Gastroesophageal sphincter (tissue), 4 donors: ENCODE measurements around the gene IQGAP2. TPM values are rescaled to one million over a fixed set of nuclear protein-coding genes. Genes with fewer than 3 reads are reported as not detected.

Experiments
- ATAC-seq: fragments of 150-250 bp; one replicate; pipeline ENCODE4 v1.9.1; 2016; ENCODE audit warnings: mild to moderate bottlenecking, moderate library complexity
- H3K27ac ChIP-seq, 4 donors: fragments of 200-600 bp; sonication (generic) in 3 of 4; 1 replicate in 3 of 4; 2 replicates in 1 of 4; pipeline ENCODE4 v1.5.1; 2016 to 2019
- H3K27me3 ChIP-seq: fragments of 200-600 bp; sonication (generic); one replicate; pipeline ENCODE4 v1.5.1; 2019
- H3K36me3 ChIP-seq, 2 donors: fragments of 200-600 bp; sonication (generic); one replicate each; pipeline ENCODE4 v1.5.1; 2019; ENCODE audit warnings: control low read depth in 1 of 2
- H3K4me1 ChIP-seq, 3 donors: fragments of 200-600 bp; sonication (generic); 1 replicate in 2 of 3; 2 replicates in 1 of 3; pipeline ENCODE4 v1.5.1; 2016 to 2019; ENCODE audit warnings: control low read depth in 2 of 3
- H3K4me3 ChIP-seq, 2 donors: fragments of 200-600 bp; sonication (generic); one replicate each; pipeline ENCODE4 v1.5.1; 2019; ENCODE audit warnings: mild to moderate bottlenecking in 1 of 2, moderate library complexity in 1 of 2
- H3K9me3 ChIP-seq, 3 donors: fragments of 200-600 bp; sonication (generic); one replicate each; pipeline ENCODE4 v1.5.1; 2017 to 2019; ENCODE audit warnings: control low read depth in 2 of 3
- EP300 ChIP-seq: sonication (generic); formaldehyde crosslinking; IDR thresholded peaks from one replicate; pipeline ENCODE4 v1.6.1; 2017; ENCODE audit warnings: antibody characterized with exemption, mild to moderate bottlenecking
- POLR2A ChIP-seq, 2 donors: fragments of 450-650 bp; IDR thresholded peaks; one replicate each; pipeline ENCODE4 v1.6.1; 2017; ENCODE audit warnings: antibody characterized with exemption in 2 of 2, mild to moderate bottlenecking in 2 of 2, moderate library complexity in 1 of 2
- POLR2AphosphoS5 ChIP-seq: sonication (generic); formaldehyde crosslinking; IDR thresholded peaks from one replicate; pipeline ENCODE4 v1.6.1; 2017; ENCODE audit warnings: antibody characterized with exemption
- WGBS, 2 donors: methylation state at CpG; one replicate each; pipeline ENCODE4 v1.1.5; 2018; ENCODE audit warnings: low coverage in 1 of 2; 5-methylcytosine and 5-hydroxymethylcytosine counted together
- total RNA-seq, 4 donors: library from RNA; depleted of rRNA; stranded (reverse); fragments of >200 nt; gene quantifications; one replicate each; pipeline ENCODE4 v1.1.0, GENCODE V29; 2016
- TF ChIP-seq, protein P1 (sequence below), 4 experiments: fragments of 200-600 bp in 2 of 4; fragments of 450-650 bp in 2 of 4; sonication (generic) in 1 of 4; IDR thresholded peaks; one replicate each; pipeline ENCODE4 v1.5.1; 2017 to 2019; ENCODE audit warnings: antibody characterized with exemption in 4 of 4, mild to moderate bottlenecking in 2 of 4, moderate library complexity in 2 of 4

IQGAP2 gene
- total RNA-seq, 4 donors from 2014 or later, result 15.7 to 34.4 (median 25.8) TPM

DNA sequence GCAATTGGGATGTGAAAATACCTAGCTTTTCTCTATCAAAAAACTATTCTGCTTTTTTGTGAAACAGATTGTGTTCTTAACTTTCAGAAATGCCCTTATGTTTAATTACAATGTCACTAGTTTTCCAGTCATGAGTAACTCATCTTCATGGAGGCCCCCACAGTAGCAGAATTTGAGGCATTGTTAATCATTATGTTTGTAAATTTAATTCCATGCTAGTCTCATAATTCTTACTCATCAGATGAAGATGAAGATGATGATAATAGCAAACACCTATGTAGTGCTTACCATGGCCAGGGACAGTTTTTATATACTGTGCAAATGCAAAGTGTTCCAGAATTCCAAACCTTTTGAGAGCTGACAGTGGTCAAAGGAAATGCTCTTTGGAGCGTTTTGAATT lies 285.1 kb downstream of the IQGAP2 start:
- Histone ChIP-seq H3K4me3 (no peak overlapping the region), H3K9me3 (no peaks in the 10 kb centered on the region)
- WGBS, 2 donors, result 86 to 90% methylated on average over 1 of the region's 1 CpG

DNA sequence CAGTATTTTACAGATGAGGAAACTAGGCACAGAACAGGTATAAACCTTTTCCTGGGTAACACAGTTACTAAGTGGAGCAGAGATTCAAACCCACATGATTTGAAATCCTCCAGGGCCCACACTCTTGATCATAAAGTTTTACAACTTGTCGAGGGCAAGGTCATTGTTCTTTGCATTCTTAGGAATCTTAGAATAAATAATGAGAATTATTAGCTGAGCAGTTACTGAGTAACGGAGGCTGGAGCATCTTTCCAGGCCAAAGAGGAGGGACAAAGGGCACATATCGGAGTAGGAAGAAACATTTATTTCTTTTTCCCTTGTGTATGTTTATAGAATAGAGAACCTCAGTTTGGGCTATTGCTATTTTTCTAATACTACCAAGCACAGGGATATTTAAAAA lies 285.8 kb downstream of the IQGAP2 start:
- WGBS, 2 donors, result 40 to 92% methylated on average over 1 to 3 of the region's 3 CpGs
- ATAC-seq, result no peak
- no peak overlapping the region for H3K27ac ChIP-seq
- no peaks in the 10 kb centered on the region for H3K36me3 ChIP-seq
- H3K4me3 ChIP-seq, result no peak overlapping the region
- peaks cover 0 to 16% (median 3%) of the 10 kb centered on the region in 3 donors for H3K4me1 ChIP-seq
- TF ChIP-seq, protein P1, sequence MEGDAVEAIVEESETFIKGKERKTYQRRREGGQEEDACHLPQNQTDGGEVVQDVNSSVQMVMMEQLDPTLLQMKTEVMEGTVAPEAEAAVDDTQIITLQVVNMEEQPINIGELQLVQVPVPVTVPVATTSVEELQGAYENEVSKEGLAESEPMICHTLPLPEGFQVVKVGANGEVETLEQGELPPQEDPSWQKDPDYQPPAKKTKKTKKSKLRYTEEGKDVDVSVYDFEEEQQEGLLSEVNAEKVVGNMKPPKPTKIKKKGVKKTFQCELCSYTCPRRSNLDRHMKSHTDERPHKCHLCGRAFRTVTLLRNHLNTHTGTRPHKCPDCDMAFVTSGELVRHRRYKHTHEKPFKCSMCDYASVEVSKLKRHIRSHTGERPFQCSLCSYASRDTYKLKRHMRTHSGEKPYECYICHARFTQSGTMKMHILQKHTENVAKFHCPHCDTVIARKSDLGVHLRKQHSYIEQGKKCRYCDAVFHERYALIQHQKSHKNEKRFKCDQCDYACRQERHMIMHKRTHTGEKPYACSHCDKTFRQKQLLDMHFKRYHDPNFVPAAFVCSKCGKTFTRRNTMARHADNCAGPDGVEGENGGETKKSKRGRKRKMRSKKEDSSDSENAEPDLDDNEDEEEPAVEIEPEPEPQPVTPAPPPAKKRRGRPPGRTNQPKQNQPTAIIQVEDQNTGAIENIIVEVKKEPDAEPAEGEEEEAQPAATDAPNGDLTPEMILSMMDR (IDR thresholded peaks at IDR 0.05), result no peak
- no peak for TF ChIP-seq EP300
- no peak for TF ChIP-seq POLR2A (IDR thresholded peaks at IDR 0.05)
- no peak for TF ChIP-seq POLR2AphosphoS5
- no peaks in the 10 kb centered on the region for H3K27me3 ChIP-seq
- H3K9me3 ChIP-seq, result no peaks in the 10 kb centered on the region

More for the DNA sequence above, 285.1 kb downstream of the IQGAP2 start:
- no peak overlapping the region for H3K27ac ChIP-seq
- TF ChIP-seq, protein P1 (IDR thresholded peaks at IDR 0.05), result no peak
- TF ChIP-seq EP300, result no peak
- no peak for TF ChIP-seq POLR2AphosphoS5
- TF ChIP-seq POLR2A (IDR thresholded peaks at IDR 0.05), result no peak
- no peaks in the 10 kb centered on the region for H3K36me3 ChIP-seq
- H3K27me3 ChIP-seq, result no peaks in the 10 kb centered on the region
- no peak for ATAC-seq
- H3K4me1 ChIP-seq, result peaks cover 0 to 16% (median 3%) of the 10 kb centered on the region in 3 donors

DNA sequence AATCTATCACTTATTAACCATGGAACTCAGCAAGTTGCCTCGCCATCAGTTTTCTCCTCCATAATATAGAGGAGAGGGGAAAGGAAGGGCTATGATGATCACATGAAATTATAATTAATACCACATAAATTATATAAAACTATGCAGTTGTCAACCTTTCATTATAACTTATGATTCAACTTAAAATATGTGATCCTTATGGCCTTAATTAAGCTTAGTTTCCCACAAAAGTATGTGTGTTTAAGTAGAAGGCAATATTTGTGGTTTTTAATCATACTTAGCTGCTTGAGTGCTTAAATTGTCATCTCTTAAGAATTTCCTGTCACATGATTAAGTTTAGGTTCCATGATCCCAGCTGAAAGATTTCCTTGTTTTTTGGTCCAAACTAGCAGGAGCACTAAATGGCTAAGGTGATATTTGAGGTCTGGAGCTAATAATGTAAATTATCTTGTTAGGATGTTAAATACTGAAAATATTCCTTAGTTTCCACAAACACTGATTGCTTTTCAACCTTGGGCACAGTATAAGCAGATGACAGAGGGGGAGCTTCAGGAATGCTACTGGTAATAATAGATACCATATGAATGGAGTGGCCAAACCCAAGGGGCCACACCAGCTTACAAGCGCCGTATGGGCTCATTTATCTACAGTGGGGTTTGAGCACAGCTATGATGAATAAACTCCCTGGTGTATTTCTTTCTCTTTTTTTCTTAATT lies 286.4 kb downstream of the IQGAP2 start:
- Histone ChIP-seq H3K27ac (no peak overlapping the region), H3K27me3 (no peaks in the 10 kb centered on the region), H3K36me3 (no peaks in the 10 kb centered on the region), H3K9me3 (no peaks in the 10 kb centered on the region), H3K4me1 (peaks cover 0 to 16% (median 3%) of the 10 kb centered on the region in 3 donors), H3K4me3 (no peak overlapping the region)
- 72 to 86% methylated on average over 3 of the region's 3 CpGs for WGBS, 2 donors
- TF ChIP-seq, protein P1 (IDR thresholded peaks at IDR 0.05), result no peak
- no peak for TF ChIP-seq POLR2A (IDR thresholded peaks at IDR 0.05)
- no peak for TF ChIP-seq EP300
- no peak for TF ChIP-seq POLR2AphosphoS5
- ATAC-seq, result no peak

DNA sequence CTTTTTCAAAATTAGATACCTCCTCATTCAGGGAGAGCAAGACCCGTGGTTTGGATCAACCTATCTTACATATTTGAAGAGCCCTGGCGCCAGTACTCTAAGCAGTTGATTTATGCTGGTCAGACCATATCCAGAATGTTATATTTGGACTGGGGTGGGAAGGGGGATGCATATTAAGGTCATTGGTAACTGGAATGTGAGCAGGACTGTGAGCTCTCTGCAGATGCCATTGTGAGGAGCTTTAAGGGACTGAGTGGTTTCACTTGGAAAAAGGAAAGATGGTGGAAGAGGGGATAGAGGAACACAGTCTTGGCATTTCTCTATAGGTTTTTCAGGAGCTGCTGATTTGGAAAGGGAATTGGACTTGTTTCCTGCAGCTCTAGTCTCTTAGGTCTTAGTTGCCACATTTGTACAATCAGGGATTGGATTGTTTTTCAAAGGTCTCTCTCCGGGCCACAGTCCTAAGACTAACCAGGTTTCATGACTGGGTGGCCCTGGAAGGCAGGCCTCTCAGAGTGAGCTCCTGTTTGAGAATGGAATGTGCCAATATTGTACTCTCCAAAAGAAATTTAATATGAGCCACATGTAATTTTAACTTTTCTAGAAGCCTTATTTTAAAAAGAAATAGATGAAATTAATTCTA lies 287.1 kb downstream of the IQGAP2 start:
- H3K4me3 ChIP-seq, result no peak overlapping the region
- TF ChIP-seq POLR2AphosphoS5, result no peak
- no peaks in the 10 kb centered on the region for H3K36me3 ChIP-seq
- no peaks in the 10 kb centered on the region for H3K27me3 ChIP-seq
- peaks cover 0 to 16% (median 3%) of the 10 kb centered on the region in 3 donors for H3K4me1 ChIP-seq
- no peak for ATAC-seq
- no peak overlapping the region for H3K27ac ChIP-seq
- no peaks in the 10 kb centered on the region for H3K9me3 ChIP-seq
- 86 to 87% methylated on average over 1 to 2 of the region's 3 CpGs for WGBS, 2 donors

DNA sequence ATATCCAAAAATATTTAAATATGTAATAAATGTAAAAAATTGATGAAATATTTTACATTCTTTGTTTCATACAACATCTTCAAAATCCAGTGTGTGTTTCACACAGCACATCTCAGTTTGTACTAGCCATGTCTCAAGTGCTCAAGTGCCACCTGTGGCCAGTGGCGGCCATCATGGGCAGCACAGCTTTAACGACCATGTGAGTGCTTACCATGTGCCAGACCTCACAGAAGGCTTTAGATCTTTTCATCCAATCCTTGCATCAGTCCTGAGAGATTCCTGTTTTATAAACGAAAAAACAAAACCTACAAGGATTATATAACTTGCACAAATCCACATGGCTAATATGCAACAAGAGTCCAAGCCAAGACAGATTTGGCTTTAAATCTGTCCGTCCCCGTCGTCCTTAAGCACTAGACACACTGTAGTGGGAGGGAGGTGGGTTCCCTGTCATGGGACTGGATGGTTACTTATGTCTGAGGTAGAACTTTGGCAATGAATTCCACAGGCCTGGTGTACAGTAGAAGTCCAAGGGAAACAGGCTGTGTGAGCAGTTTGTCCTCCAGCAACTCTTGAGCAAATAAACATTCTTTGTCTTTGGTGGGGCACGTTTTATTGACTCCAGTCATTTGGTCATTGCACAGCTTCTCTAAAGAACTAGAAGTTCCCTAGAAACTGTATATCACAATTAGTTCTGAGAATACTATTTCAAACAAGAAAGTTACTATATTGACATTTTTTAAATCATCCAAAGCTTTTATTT lies 287.8 kb downstream of the IQGAP2 start:
- ATAC-seq, result peak; percentile 57
- H3K36me3 ChIP-seq, result no peaks in the 10 kb centered on the region
- peak overlapping the region in 3 of 4 donors; percentile 32 to 50 (median 43) for H3K27ac ChIP-seq
- peaks cover 0 to 16% (median 3%) of the 10 kb centered on the region in 3 donors for H3K4me1 ChIP-seq
- no peaks in the 10 kb centered on the region for H3K27me3 ChIP-seq
- H3K9me3 ChIP-seq, result no peaks in the 10 kb centered on the region
- WGBS, 2 donors, result 52 to 63% methylated on average over 6 to 7 of the region's 7 CpGs
- H3K4me3 ChIP-seq, result no peak overlapping the region
- TF ChIP-seq POLR2AphosphoS5, result no peak
- TF ChIP-seq POLR2A (IDR thresholded peaks at IDR 0.05), result no peak
- TF ChIP-seq EP300, result no peak
- TF ChIP-seq, protein P1 (IDR thresholded peaks at IDR 0.05), result no peak
